ENCODE data around the gene ITPK1.

DNA sequence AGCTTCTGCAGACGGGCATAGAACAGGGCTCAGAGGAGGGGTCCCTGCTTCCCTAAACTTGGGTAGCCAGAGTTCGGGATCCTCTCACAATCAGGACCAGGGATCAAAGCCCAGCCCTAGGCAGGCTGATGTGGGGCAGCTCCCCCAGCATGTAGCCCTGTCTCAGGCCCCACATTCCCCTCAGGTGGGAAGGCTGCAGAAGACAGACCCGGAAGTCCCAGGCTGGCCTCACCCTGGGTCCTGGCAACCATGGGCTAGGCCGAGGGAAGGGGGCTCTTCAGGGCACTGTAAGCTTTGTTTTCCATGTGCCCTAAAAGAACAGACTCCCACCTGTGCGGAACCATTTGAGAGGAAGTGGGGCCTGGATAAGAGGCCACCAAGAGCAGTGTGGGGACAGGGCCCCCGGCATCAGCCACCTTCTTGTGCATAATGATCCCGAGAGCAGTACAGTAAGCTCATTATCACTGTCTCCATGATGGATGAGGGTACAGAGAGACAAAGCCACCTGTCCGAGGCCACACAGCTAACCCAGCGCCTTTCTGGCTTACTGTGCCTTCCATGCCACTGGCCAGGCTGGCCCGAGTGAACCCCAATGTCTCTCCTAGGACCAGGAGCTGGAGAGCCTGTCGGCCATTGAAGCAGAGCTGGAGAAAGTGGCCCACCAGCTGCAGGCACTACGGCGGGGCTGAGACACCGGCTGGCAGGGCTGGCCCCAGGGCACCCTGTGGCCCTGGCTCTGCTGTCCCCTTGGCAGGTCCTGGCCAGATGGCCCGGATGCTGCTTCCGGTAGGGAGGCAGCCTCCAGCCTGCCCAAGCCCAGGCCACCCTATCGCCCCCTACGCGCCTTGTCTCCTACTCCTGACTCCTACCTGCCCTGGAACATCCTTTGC, 181.3 kb downstream of the ITPK1 start:
- TF ChIP-seq, protein P1, sequence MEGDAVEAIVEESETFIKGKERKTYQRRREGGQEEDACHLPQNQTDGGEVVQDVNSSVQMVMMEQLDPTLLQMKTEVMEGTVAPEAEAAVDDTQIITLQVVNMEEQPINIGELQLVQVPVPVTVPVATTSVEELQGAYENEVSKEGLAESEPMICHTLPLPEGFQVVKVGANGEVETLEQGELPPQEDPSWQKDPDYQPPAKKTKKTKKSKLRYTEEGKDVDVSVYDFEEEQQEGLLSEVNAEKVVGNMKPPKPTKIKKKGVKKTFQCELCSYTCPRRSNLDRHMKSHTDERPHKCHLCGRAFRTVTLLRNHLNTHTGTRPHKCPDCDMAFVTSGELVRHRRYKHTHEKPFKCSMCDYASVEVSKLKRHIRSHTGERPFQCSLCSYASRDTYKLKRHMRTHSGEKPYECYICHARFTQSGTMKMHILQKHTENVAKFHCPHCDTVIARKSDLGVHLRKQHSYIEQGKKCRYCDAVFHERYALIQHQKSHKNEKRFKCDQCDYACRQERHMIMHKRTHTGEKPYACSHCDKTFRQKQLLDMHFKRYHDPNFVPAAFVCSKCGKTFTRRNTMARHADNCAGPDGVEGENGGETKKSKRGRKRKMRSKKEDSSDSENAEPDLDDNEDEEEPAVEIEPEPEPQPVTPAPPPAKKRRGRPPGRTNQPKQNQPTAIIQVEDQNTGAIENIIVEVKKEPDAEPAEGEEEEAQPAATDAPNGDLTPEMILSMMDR (IDR thresholded peaks at IDR 0.05) = no peak
- TF ChIP-seq POLR2A (IDR thresholded peaks at IDR 0.05) = no peak
